OCI-LY1 (cell line): ENCODE results near the gene PLCG2.

ENCODE experiments used
- CTCF ChIP-seq: fragments of 200-600 bp; sonication (generic), shearing (Covaris generic); IDR thresholded peaks from 2 replicates; pipeline ENCODE4 v1.5.1; 2017; ENCODE audit warnings: mild to moderate bottlenecking, antibody characterized with exemption, low read length, moderate library complexity, mixed read lengths
- EZH2 ChIP-seq: fragments of 200-600 bp; sonication (generic), shearing (Covaris generic); IDR thresholded peaks from 2 replicates; pipeline ENCODE4 v1.8.0; 2017; ENCODE audit warnings: borderline replicate concordance, mixed run types, mild to moderate bottlenecking, antibody characterized with exemption, low read length, moderate library complexity, mixed read lengths

- no peak for TF ChIP-seq EZH2
- no peak for TF ChIP-seq CTCF
These were observed 71.3 kb downstream of the PLCG2 start for GRCh38 chr16:81850197-81850944.
